Liver (tissue), 9 donors: ENCODE measurements around the gene ADARB1. TPM values are rescaled to one million over a fixed set of nuclear protein-coding genes. Genes with fewer than 3 reads are reported as not detected.

Experiments used
- DNase-seq: peaks from one replicate; pipeline ENCODE4 v3.0.0-alpha.2; 2017; ENCODE audit warnings: low spot score
- H3K27ac ChIP-seq, 2 donors: one replicate each; pipeline ENCODE4 v1.7.0; 2013; ENCODE audit warnings: inconsistent platforms in 2 of 2, low read length in 2 of 2, control low read depth in 1 of 2, low read depth in 1 of 2, mild to moderate bottlenecking in 1 of 2
- H3K27me3 ChIP-seq, 4 donors: one replicate each; pipeline versions ENCODE4 v1.6.1 to v1.7.0; 2013; ENCODE audit warnings: low read length in 3 of 4, inconsistent platforms in 1 of 4, mild to moderate bottlenecking in 1 of 4, moderate library complexity in 1 of 4; ENCODE audit not compliant: control insufficient read depth in 4 of 4, insufficient read depth in 4 of 4
- H3K36me3 ChIP-seq, 4 donors: one replicate each; pipeline versions ENCODE4 v1.6.1 to v1.7.0; 2013; ENCODE audit warnings: low read length in 3 of 4, mild to moderate bottlenecking in 3 of 4, low read depth in 1 of 4, moderate library complexity in 1 of 4; ENCODE audit not compliant: control insufficient read depth in 4 of 4, insufficient read depth in 3 of 4
- H3K4me1 ChIP-seq, 4 donors: one replicate each; pipeline versions ENCODE4 v1.6.1 to v1.7.0; 2013; ENCODE audit warnings: low read length in 3 of 4, mild to moderate bottlenecking in 3 of 4, moderate library complexity in 1 of 4; ENCODE audit not compliant: control insufficient read depth in 4 of 4, insufficient read depth in 4 of 4
- H3K4me3 ChIP-seq, 3 donors: one replicate each; pipeline versions ENCODE4 v1.6.1 to v1.7.0; 2013; ENCODE audit warnings: low read length in 3 of 3, control low read depth in 1 of 3, low read depth in 1 of 3, mild to moderate bottlenecking in 1 of 3
- H3K9ac ChIP-seq, 2 donors: one replicate each; pipeline ENCODE4 v1.7.0; 2013; ENCODE audit warnings: low read length in 2 of 2, mild to moderate bottlenecking in 2 of 2, moderate library complexity in 2 of 2, control low read depth in 1 of 2, low read depth in 1 of 2
- H3K9me3 ChIP-seq, 4 donors: one replicate each; pipeline versions ENCODE4 v1.6.1 to v1.7.0; 2013; ENCODE audit warnings: low read length in 3 of 4; ENCODE audit not compliant: control insufficient read depth in 4 of 4
- EGR1 ChIP-seq, 2 donors: IDR thresholded peaks; 2 replicates each; pipeline ENCODE4 v1.6.1; 2016 to 2018; ENCODE audit warnings: antibody characterized with exemption in 2 of 2, low read depth in 2 of 2
- FOXA1 ChIP-seq: IDR thresholded peaks from 2 replicates; pipeline ENCODE4 v1.6.1; 2016; ENCODE audit warnings: antibody characterized with exemption
- FOXA2 ChIP-seq: IDR thresholded peaks from 2 replicates; pipeline ENCODE4 v1.6.1; 2016; ENCODE audit warnings: antibody characterized with exemption
- GABPA ChIP-seq, 2 donors: IDR thresholded peaks in 1 of 2; conservative IDR thresholded peaks in 1 of 2; 2 replicates each; pipeline ENCODE4 v1.6.1; 2016; ENCODE audit warnings: antibody characterized with exemption in 2 of 2, mild to moderate bottlenecking in 1 of 2, moderate library complexity in 1 of 2
- HNF4A ChIP-seq, 2 donors: conservative IDR thresholded peaks; 2 replicates each; pipeline ENCODE4 v1.6.1; 2016; ENCODE audit warnings: antibody characterized with exemption in 2 of 2, mild to moderate bottlenecking in 2 of 2
- HNF4G ChIP-seq: IDR thresholded peaks from 2 replicates; pipeline ENCODE4 v1.6.1; 2016; ENCODE audit warnings: antibody characterized with exemption
- JUND ChIP-seq, 2 donors: IDR thresholded peaks; 2 replicates each; pipeline ENCODE4 v1.6.1; 2016; ENCODE audit warnings: antibody characterized with exemption in 2 of 2
- NR2F2 ChIP-seq: IDR thresholded peaks from 2 replicates; pipeline ENCODE4 v1.6.1; 2016; ENCODE audit warnings: antibody characterized with exemption
- RAD21 ChIP-seq, 2 donors: IDR thresholded peaks; 2 replicates each; pipeline ENCODE4 v1.6.1; 2016; ENCODE audit warnings: antibody characterized with exemption in 2 of 2, mild to moderate bottlenecking in 2 of 2
- RXRA ChIP-seq, 2 donors: IDR thresholded peaks; 2 replicates each; pipeline ENCODE4 v1.6.1; 2017 to 2018; ENCODE audit warnings: antibody characterized with exemption in 2 of 2, mild to moderate bottlenecking in 1 of 2
- SP1 ChIP-seq: IDR thresholded peaks from 2 replicates; pipeline ENCODE4 v1.6.1; 2018; ENCODE audit warnings: antibody characterized with exemption, mild to moderate bottlenecking
- YY1 ChIP-seq: IDR thresholded peaks from 2 replicates; pipeline ENCODE4 v1.6.1; 2016; ENCODE audit warnings: antibody characterized with exemption, mild to moderate bottlenecking
- WGBS: extraction: QIAGEN DNeasy Blood & Tissue Kit; methylation state at CpG from one replicate; pipeline ENCODE4 v1.1.7; 2013; 5-methylcytosine and 5-hydroxymethylcytosine counted together
- polyA plus RNA-seq, 2 donors: library from polyadenylated mRNA; stranded (reverse) in 1 of 2; unstranded in 1 of 2; fragments of 200-250 nt in 1 of 2; fragments of >200 nt in 1 of 2; fragmentation: Nextera tagmentation in 1 of 2; extraction: Ambion mirVana in 1 of 2; gene quantifications; one replicate each; pipeline versions ENCODE4 v1.2.1 to v1.2.3, GENCODE V29; 2013 to 2015
- total RNA-seq, 2 donors: library from RNA; depleted of rRNA; stranded (reverse); fragments of >200 nt; gene quantifications; one replicate each; pipeline ENCODE4 v1.2.3, GENCODE V29; 2014
- TF ChIP-seq, protein P1 (sequence below): IDR thresholded peaks from 2 replicates; pipeline ENCODE4 v1.6.1; 2016; ENCODE audit warnings: antibody characterized with exemption
- TF ChIP-seq, protein P2 (sequence below): IDR thresholded peaks from 2 replicates; pipeline ENCODE4 v1.6.1; 2016; ENCODE audit warnings: antibody characterized with exemption
- TF ChIP-seq, protein P3 (sequence below): fragments of 150-350 bp; IDR thresholded peaks from 2 replicates; pipeline ENCODE4 v1.5.1; 2017; ENCODE audit warnings: improper control_type of control experiment, low read depth, low read length; ENCODE audit not compliant: missing input control
- TF ChIP-seq, protein P4 (sequence below): IDR thresholded peaks from 2 replicates; pipeline ENCODE4 v1.6.1; 2016; ENCODE audit warnings: antibody characterized with exemption
- TF ChIP-seq, protein P5 (sequence below): IDR thresholded peaks from 2 replicates; pipeline ENCODE4 v1.6.1; 2016; ENCODE audit warnings: antibody characterized with exemption, mild to moderate bottlenecking
- donor health status: healthy.
- donor health status: healthy.
- donor health status: healthy.
- donor health status: healthy.
- donor health status: healthy.

The ADARB1 gene
- total and polyA plus RNA-seq, 4 donors = 1.6 to 7.8 (median 2.9) TPM

DNA sequence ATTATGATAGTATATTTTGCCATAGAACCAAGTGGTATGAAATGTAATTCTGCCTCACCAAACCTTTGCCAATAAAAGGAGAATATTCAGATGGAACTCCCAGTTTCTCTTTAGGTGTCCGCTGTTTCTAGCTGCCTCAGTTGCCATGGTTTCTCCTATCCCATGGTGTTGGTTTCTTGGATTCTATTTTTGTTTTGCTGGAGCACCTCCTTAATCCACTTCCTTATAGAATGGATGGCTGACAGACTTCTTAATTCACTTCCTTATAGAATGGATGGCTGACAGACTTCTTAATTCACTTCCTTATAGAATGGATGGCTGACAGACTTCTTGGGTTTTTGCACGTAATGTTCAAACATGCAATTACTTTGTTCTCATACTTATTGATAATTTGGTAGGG is 43.7 kb downstream of the ADARB1 start (continued):
- TF ChIP-seq RXRA (IDR thresholded peaks at IDR 0.05) (no peak), FOXA2 (no peak)
- TF ChIP-seq, protein P1, sequence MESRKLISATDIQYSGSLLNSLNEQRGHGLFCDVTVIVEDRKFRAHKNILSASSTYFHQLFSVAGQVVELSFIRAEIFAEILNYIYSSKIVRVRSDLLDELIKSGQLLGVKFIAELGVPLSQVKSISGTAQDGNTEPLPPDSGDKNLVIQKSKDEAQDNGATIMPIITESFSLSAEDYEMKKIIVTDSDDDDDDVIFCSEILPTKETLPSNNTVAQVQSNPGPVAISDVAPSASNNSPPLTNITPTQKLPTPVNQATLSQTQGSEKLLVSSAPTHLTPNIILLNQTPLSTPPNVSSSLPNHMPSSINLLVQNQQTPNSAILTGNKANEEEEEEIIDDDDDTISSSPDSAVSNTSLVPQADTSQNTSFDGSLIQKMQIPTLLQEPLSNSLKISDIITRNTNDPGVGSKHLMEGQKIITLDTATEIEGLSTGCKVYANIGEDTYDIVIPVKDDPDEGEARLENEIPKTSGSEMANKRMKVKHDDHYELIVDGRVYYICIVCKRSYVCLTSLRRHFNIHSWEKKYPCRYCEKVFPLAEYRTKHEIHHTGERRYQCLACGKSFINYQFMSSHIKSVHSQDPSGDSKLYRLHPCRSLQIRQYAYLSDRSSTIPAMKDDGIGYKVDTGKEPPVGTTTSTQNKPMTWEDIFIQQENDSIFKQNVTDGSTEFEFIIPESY = no peak

DNA sequence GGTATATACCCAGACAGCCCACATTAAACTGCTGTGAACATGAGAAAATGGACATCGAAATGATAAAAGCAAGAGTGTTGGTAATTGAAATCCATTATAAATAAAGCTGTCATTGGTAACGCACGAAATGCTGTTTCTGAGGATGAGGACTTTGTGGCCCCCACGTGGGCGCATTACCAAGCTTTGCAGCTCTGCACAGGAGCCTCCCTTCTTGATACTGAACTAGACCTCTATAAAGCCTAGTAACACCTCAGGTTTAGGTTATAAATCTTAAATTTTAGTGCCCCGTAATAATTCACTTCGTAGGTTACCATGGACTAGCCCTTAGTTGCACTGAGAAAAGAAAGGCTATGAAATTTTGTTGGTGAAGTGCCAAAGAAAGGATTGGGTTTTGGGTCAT is 45.4 kb downstream of the ADARB1 start:
- Histone ChIP-seq H3K9ac (no peak overlapping the region), H3K27me3 (no peaks in the 10 kb centered on the region), H3K4me1 (no peaks in the 10 kb centered on the region), H3K9me3 (no peaks in the 10 kb centered on the region), H3K4me3 (no peak overlapping the region), H3K36me3 (no peaks in the 10 kb centered on the region), H3K27ac (no peak overlapping the region)
- no peak for DNase-seq
- 95% methylated on average over 7 of the region's 7 CpGs for WGBS
- TF ChIP-seq FOXA1 = no peak
- no peak for TF ChIP-seq RXRA (IDR thresholded peaks at IDR 0.05)
- no peak for TF ChIP-seq EGR1 (IDR thresholded peaks at IDR 0.05; ENCODE audit: low read depth in 2 of 2)
- TF ChIP-seq, protein P1 = no peak
- TF ChIP-seq, protein P2, sequence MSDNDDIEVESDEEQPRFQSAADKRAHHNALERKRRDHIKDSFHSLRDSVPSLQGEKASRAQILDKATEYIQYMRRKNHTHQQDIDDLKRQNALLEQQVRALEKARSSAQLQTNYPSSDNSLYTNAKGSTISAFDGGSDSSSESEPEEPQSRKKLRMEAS = no peak

DNA sequence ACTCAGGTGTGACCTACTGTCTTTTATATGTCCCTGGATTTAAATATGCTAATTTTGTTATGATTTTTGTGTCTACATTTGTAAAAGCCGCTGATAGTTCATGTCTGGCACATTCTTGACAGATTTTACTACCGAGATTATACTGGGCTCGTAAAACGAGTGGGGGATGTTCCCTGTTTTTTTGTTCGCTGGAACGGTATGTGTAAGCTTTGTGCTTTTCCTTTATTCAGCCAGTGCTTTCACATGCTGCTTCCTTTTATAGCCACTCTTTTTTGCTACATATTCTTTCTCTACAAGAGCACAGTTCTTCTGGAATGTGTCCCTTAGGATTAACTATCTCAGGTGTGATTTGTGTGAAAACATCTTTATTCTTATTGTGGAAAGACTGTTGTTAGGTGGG is 46.6 kb downstream of the ADARB1 start:
- H3K27ac ChIP-seq = no peak overlapping the region
- H3K27me3 ChIP-seq = no peaks in the 10 kb centered on the region
- no peaks in the 10 kb centered on the region for H3K36me3 ChIP-seq
- no peaks in the 10 kb centered on the region for H3K9me3 ChIP-seq
- 89% methylated on average over 6 of the region's 6 CpGs for WGBS
- no peaks in the 10 kb centered on the region for H3K4me1 ChIP-seq
- H3K4me3 ChIP-seq = no peak overlapping the region
- H3K9ac ChIP-seq = no peak overlapping the region
- TF ChIP-seq, protein P3, sequence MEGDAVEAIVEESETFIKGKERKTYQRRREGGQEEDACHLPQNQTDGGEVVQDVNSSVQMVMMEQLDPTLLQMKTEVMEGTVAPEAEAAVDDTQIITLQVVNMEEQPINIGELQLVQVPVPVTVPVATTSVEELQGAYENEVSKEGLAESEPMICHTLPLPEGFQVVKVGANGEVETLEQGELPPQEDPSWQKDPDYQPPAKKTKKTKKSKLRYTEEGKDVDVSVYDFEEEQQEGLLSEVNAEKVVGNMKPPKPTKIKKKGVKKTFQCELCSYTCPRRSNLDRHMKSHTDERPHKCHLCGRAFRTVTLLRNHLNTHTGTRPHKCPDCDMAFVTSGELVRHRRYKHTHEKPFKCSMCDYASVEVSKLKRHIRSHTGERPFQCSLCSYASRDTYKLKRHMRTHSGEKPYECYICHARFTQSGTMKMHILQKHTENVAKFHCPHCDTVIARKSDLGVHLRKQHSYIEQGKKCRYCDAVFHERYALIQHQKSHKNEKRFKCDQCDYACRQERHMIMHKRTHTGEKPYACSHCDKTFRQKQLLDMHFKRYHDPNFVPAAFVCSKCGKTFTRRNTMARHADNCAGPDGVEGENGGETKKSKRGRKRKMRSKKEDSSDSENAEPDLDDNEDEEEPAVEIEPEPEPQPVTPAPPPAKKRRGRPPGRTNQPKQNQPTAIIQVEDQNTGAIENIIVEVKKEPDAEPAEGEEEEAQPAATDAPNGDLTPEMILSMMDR = no peak
- TF ChIP-seq, protein P4, sequence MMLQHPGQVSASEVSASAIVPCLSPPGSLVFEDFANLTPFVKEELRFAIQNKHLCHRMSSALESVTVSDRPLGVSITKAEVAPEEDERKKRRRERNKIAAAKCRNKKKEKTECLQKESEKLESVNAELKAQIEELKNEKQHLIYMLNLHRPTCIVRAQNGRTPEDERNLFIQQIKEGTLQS = no peak
- no peak for TF ChIP-seq SP1
- TF ChIP-seq EGR1 (IDR thresholded peaks at IDR 0.05; ENCODE audit: low read depth in 2 of 2) = no peak
- TF ChIP-seq FOXA2 = no peak
- no peak for TF ChIP-seq GABPA (IDR thresholded peaks at IDR 0.05 in 1 of 2, conservative IDR thresholded peaks at IDR 0.05 in 1 of 2)
- no peak for TF ChIP-seq HNF4A (conservative IDR thresholded peaks at IDR 0.05)
- TF ChIP-seq NR2F2 = no peak
- no peak for TF ChIP-seq RAD21 (IDR thresholded peaks at IDR 0.05)
- TF ChIP-seq, protein P5, sequence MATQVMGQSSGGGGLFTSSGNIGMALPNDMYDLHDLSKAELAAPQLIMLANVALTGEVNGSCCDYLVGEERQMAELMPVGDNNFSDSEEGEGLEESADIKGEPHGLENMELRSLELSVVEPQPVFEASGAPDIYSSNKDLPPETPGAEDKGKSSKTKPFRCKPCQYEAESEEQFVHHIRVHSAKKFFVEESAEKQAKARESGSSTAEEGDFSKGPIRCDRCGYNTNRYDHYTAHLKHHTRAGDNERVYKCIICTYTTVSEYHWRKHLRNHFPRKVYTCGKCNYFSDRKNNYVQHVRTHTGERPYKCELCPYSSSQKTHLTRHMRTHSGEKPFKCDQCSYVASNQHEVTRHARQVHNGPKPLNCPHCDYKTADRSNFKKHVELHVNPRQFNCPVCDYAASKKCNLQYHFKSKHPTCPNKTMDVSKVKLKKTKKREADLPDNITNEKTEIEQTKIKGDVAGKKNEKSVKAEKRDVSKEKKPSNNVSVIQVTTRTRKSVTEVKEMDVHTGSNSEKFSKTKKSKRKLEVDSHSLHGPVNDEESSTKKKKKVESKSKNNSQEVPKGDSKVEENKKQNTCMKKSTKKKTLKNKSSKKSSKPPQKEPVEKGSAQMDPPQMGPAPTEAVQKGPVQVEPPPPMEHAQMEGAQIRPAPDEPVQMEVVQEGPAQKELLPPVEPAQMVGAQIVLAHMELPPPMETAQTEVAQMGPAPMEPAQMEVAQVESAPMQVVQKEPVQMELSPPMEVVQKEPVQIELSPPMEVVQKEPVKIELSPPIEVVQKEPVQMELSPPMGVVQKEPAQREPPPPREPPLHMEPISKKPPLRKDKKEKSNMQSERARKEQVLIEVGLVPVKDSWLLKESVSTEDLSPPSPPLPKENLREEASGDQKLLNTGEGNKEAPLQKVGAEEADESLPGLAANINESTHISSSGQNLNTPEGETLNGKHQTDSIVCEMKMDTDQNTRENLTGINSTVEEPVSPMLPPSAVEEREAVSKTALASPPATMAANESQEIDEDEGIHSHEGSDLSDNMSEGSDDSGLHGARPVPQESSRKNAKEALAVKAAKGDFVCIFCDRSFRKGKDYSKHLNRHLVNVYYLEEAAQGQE = no peak
- no peak for TF ChIP-seq YY1
- TF ChIP-seq RXRA (IDR thresholded peaks at IDR 0.05) = no peak
- TF ChIP-seq, protein P1 = no peak
- no peak for TF ChIP-seq HNF4G
- TF ChIP-seq JUND (IDR thresholded peaks at IDR 0.05) = no peak
- DNase-seq = no peak
